ENCODE measurements around the gene BAMBI. TPM values are rescaled to one million over a fixed set of nuclear protein-coding genes. Genes with fewer than 3 reads are reported as not detected.

The BAMBI gene
- polyA plus RNA-seq, 1 donor, result 1.8 TPM

GRCh38 chr10:28676326-28676967 is 874 bp upstream of the BAMBI start:
- no peak for DNase-seq

GRCh38 chr10:28677888-28678686 is 766 bp downstream of the BAMBI start:
- DNase-seq, result no peak

- no peak for DNase-seq
These were observed 1.6 kb downstream of the BAMBI start for GRCh38 chr10:28678687-28679457.

GRCh38 chr10:28679581-28680357 is 2.4 kb downstream of the BAMBI start:
- no peak for DNase-seq

GRCh38 chr10:28680358-28680752 is 3.0 kb downstream of the BAMBI start:
- DNase-seq, result no peak

- no peak for DNase-seq
These were observed 4.0 kb downstream of the BAMBI start for GRCh38 chr10:28681291-28681763.

- no peak for DNase-seq
These were observed 4.8 kb downstream of the BAMBI start for GRCh38 chr10:28681928-28682750.

- DNase-seq, result no peak
These were observed 7.0 kb downstream of the BAMBI start for GRCh38 chr10:28684157-28684985.

- no peak for DNase-seq
These were observed 7.8 kb downstream of the BAMBI start for GRCh38 chr10:28684986-28685580.

- no peak for DNase-seq
These were observed 8.4 kb downstream of the BAMBI start for GRCh38 chr10:28685717-28686116.

GRCh38 chr10:28686835-28687682 is 9.7 kb downstream of the BAMBI start:
- no peak for DNase-seq

- DNase-seq, result no peak
These were observed 10.3 kb downstream of the BAMBI start for GRCh38 chr10:28687683-28688001.

GRCh38 chr10:28690545-28690944 is 13.2 kb downstream of the BAMBI start:
- no peak for DNase-seq

- DNase-seq, result no peak
These were observed 13.9 kb downstream of the BAMBI start for GRCh38 chr10:28691187-28691694.

- no peak for DNase-seq
These were observed 14.7 kb downstream of the BAMBI start for GRCh38 chr10:28692050-28692449.

GRCh38 chr10:28694530-28694929 is 17.2 kb downstream of the BAMBI start:
- no peak for DNase-seq

GRCh38 chr10:28698075-28698474 is 20.8 kb downstream of the BAMBI start:
- DNase-seq, result no peak

GRCh38 chr10:28704464-28705161 is 27.3 kb downstream of the BAMBI start:
- no peak for DNase-seq

Data from hindlimb muscle (tissue), 1 donor.